ENCODE results near the gene NUP214. TPM values are rescaled to one million over a fixed set of nuclear protein-coding genes. Genes with fewer than 3 reads are reported as not detected.
"Not testable (repeated sequence)": the region's sequence is repeated elsewhere in the genome, so short reads cannot be mapped to it uniquely, and the experiment has no call there.

The NUP214 gene
- total RNA-seq, 1 experiment from 2014 or later: 52.3 TPM

GRCh38 chr9:131148966-131149687 lies 23.7 kb downstream of the NUP214 start:
- no peaks in the 10 kb centered on the region for H3K27me3 Mint-ChIP-seq (ENCODE audit: insufficient read depth, unreplicated experiment)
- no peaks in the 10 kb centered on the region for H3K4me1 Mint-ChIP-seq (ENCODE audit: low read depth, unreplicated experiment)
- Histone ChIP-seq H3K9me3 (no peaks in the 10 kb centered on the region), H3K4me1 (no peaks in the 10 kb centered on the region), H3K36me3 (ENCODE audit: control insufficient read depth, insufficient read depth, low read length) (peaks cover 2% of the 10 kb centered on the region; the same call in 1 of the 2 replicates), H3K4me3 (ENCODE audit: low read depth, low read length) (no peak overlapping the region), H3K27me3 (replicated peaks; ENCODE audit: control insufficient read depth, insufficient read depth, low read length) (no peaks in the 10 kb centered on the region)
- intact Hi-C loops (cut with micrococcal nuclease; ENCODE audit: unreplicated experiment): no loop called here
- CTCF ChIA-PET: no interaction called here
- H3K36me3 Mint-ChIP-seq (ENCODE audit: insufficient read depth, unreplicated experiment): peaks cover 86% of the 10 kb centered on the region
- POLR2A ChIA-PET: no interaction called here
- no peak overlapping the region for H3K4me3 Mint-ChIP-seq (ENCODE audit: unreplicated experiment)
- no TSS peak for BruUV-seq (replicated peaks)
- H3K27ac Mint-ChIP-seq (ENCODE audit: unreplicated experiment): no peak overlapping the region
- H3K9me3 Mint-ChIP-seq (ENCODE audit: unreplicated experiment): no peaks in the 10 kb centered on the region
- no peak for TF ChIP-seq CTCF (IDR thresholded peaks at IDR 0.05; ENCODE audit: insufficient read depth in 1 of 2, low read depth in 1 of 2, low read length in 1 of 2, severe bottlenecking in 1 of 2, unreplicated experiment in 1 of 2)
- DNase-seq: no peak

- TF ChIP-seq CTCF (IDR thresholded peaks at IDR 0.05; ENCODE audit: insufficient read depth in 1 of 2, low read depth in 1 of 2, low read length in 1 of 2, severe bottlenecking in 1 of 2, unreplicated experiment in 1 of 2): no peak
- H3K4me1 ChIP-seq: no peaks in the 10 kb centered on the region
- POLR2A ChIA-PET: no interaction called here
- Mint-ChIP-seq H3K27me3 (ENCODE audit: insufficient read depth, unreplicated experiment) (no peaks in the 10 kb centered on the region), H3K4me1 (ENCODE audit: low read depth, unreplicated experiment) (no peaks in the 10 kb centered on the region), H3K36me3 (ENCODE audit: insufficient read depth, unreplicated experiment) (peaks cover 86% of the 10 kb centered on the region), H3K27ac (ENCODE audit: unreplicated experiment) (no peak overlapping the region), H3K9me3 (ENCODE audit: unreplicated experiment) (no peaks in the 10 kb centered on the region), H3K4me3 (ENCODE audit: unreplicated experiment) (no peak overlapping the region)
- H3K4me3 ChIP-seq (ENCODE audit: low read depth, low read length): no peak overlapping the region
- no peak for DNase-seq
- no peaks in the 10 kb centered on the region for H3K9me3 ChIP-seq
- intact Hi-C loops (cut with micrococcal nuclease; ENCODE audit: unreplicated experiment): no loop called here
- peaks cover 2% of the 10 kb centered on the region for H3K36me3 ChIP-seq (ENCODE audit: control insufficient read depth, insufficient read depth, low read length)
- no TSS peak for BruUV-seq (replicated peaks)
- H3K27me3 ChIP-seq (replicated peaks; ENCODE audit: control insufficient read depth, insufficient read depth, low read length): no peaks in the 10 kb centered on the region
- CTCF ChIA-PET: no interaction called here
Measured at GRCh38 chr9:131149688-131150053, 24.3 kb downstream of the NUP214 start.

GRCh38 chr9:131153595-131153994 lies 28.2 kb downstream of the NUP214 start:
- Histone ChIP-seq H3K27me3 (replicated peaks; ENCODE audit: control insufficient read depth, insufficient read depth, low read length) (no peaks in the 10 kb centered on the region), H3K4me3 (ENCODE audit: low read depth, low read length) (no peak overlapping the region), H3K36me3 (ENCODE audit: control insufficient read depth, insufficient read depth, low read length) (no peaks in the 10 kb centered on the region; the same call in none of the 2 replicates), H3K9me3 (no peaks in the 10 kb centered on the region), H3K4me1 (no peaks in the 10 kb centered on the region)
- no peaks in the 10 kb centered on the region for H3K4me1 Mint-ChIP-seq (ENCODE audit: low read depth, unreplicated experiment)
- no peaks in the 10 kb centered on the region for H3K27me3 Mint-ChIP-seq (ENCODE audit: insufficient read depth, unreplicated experiment)
- intact Hi-C loops (cut with micrococcal nuclease; ENCODE audit: unreplicated experiment): no loop called here
- DNase-seq: no peak
- ChIA-PET CTCF (no interaction called here), POLR2A (no interaction called here)
- H3K27ac Mint-ChIP-seq (ENCODE audit: unreplicated experiment): no peak overlapping the region
- BruUV-seq (replicated peaks): no TSS peak
- H3K4me3 Mint-ChIP-seq (ENCODE audit: unreplicated experiment): no peak overlapping the region
- no peaks in the 10 kb centered on the region for H3K9me3 Mint-ChIP-seq (ENCODE audit: unreplicated experiment)
- TF ChIP-seq CTCF (IDR thresholded peaks at IDR 0.05; ENCODE audit: insufficient read depth in 1 of 2, low read depth in 1 of 2, low read length in 1 of 2, severe bottlenecking in 1 of 2, unreplicated experiment in 1 of 2): no peak
- peaks cover 89% of the 10 kb centered on the region for H3K36me3 Mint-ChIP-seq (ENCODE audit: insufficient read depth, unreplicated experiment)

- peaks cover 87% of the 10 kb centered on the region for H3K36me3 Mint-ChIP-seq (ENCODE audit: insufficient read depth, unreplicated experiment)
- H3K4me1 ChIP-seq; H3K36me3 ChIP-seq (ENCODE audit: control insufficient read depth, insufficient read depth, low read length); H3K9me3 ChIP-seq; DNase-seq; H3K4me1 Mint-ChIP-seq (ENCODE audit: low read depth, unreplicated experiment); H3K4me3 ChIP-seq (ENCODE audit: low read depth, low read length); H3K27me3 Mint-ChIP-seq (ENCODE audit: insufficient read depth, unreplicated experiment); H3K27me3 ChIP-seq (replicated peaks; ENCODE audit: control insufficient read depth, insufficient read depth, low read length); BruUV-seq (replicated peaks); H3K4me3 Mint-ChIP-seq (ENCODE audit: unreplicated experiment); intact Hi-C loops (cut with micrococcal nuclease; ENCODE audit: unreplicated experiment); H3K9me3 Mint-ChIP-seq (ENCODE audit: unreplicated experiment); CTCF ChIA-PET; H3K27ac Mint-ChIP-seq (ENCODE audit: unreplicated experiment); POLR2A ChIA-PET: not testable (repeated sequence)
Measured at GRCh38 chr9:131158673-131159072, 33.3 kb downstream of the NUP214 start.
